Activated naive CD8-positive, alpha-beta T cell treated with anti-CD3 and anti-CD28 coated beads, Interleukin-2, amount 10 ng/mL, durations not matched to agents 7 days and 5 days (primary cell): ENCODE measurements around the gene DNAJC5G. TPM values are rescaled to one million over a fixed set of nuclear protein-coding genes. Genes with fewer than 3 reads are reported as not detected.
"Not testable (repeated sequence)": the region's sequence is repeated elsewhere in the genome, so short reads cannot be mapped to it uniquely, and the experiment has no call there.

Experiments used
- ATAC-seq: fragments of 150-1000 bp; cut with Tn5 transposase; one replicate; pipeline ENCODE4 v1.10.0; 2021; ENCODE audit warnings: low read depth, moderate library complexity
- POLR2A ChIA-PET: fragments of 350-600 bp; sonication (Branson Sonifier 250); formaldehyde crosslinking; loops from one replicate; lab custom pipeline; 2021; ENCODE audit warnings: antibody characterized with exemption; lab: Charles Lee
- DNase-seq: peaks from one replicate; pipeline ENCODE4 v3.0.0; 2021
- H3K27ac Mint-ChIP-seq: one replicate; pipeline ENCODE4 v1.8.0; 2022; ENCODE audit warnings: mild to moderate bottlenecking, mixed read lengths
- H3K27me3 Mint-ChIP-seq: one replicate; pipeline ENCODE4 v1.8.0; 2022; ENCODE audit warnings: mild to moderate bottlenecking, moderate library complexity, mixed read lengths
- H3K36me3 Mint-ChIP-seq: one replicate; pipeline ENCODE4 v1.8.0; 2021; ENCODE audit warnings: mild to moderate bottlenecking, mixed read lengths
- H3K4me1 Mint-ChIP-seq: one replicate; pipeline ENCODE4 v1.8.0; 2021; ENCODE audit warnings: mixed read lengths
- H3K4me3 Mint-ChIP-seq: one replicate; pipeline ENCODE4 v1.8.0; 2022; ENCODE audit warnings: mild to moderate bottlenecking, moderate library complexity, mixed read lengths
- H3K9me3 Mint-ChIP-seq: one replicate; pipeline ENCODE4 v1.8.0; 2021; ENCODE audit warnings: mixed read lengths
- total RNA-seq, 2 experiments: library from RNA; stranded (reverse); gene quantifications; one replicate each; pipeline ENCODE4 v1.2.3, GENCODE V29; 2021

The DNAJC5G gene
- total RNA-seq, 2 experiments from 2014 or later = not detected

GRCh38 chr2:27272537-27273522, 2.4 kb upstream of the DNAJC5G start:
- not testable (repeated sequence) for H3K4me3 Mint-ChIP-seq, H3K27ac Mint-ChIP-seq, ATAC-seq, DNase-seq, H3K9me3 Mint-ChIP-seq, H3K4me1 Mint-ChIP-seq, H3K36me3 Mint-ChIP-seq
- POLR2A ChIA-PET = interaction anchor here (0.6 kb wide), 1 partner anchor 89 kb away, joined by 3 read pairs; no protein-coding TSS in a partner anchor
- peaks cover 21% of the 10 kb centered on the region for H3K27me3 Mint-ChIP-seq

DNA sequence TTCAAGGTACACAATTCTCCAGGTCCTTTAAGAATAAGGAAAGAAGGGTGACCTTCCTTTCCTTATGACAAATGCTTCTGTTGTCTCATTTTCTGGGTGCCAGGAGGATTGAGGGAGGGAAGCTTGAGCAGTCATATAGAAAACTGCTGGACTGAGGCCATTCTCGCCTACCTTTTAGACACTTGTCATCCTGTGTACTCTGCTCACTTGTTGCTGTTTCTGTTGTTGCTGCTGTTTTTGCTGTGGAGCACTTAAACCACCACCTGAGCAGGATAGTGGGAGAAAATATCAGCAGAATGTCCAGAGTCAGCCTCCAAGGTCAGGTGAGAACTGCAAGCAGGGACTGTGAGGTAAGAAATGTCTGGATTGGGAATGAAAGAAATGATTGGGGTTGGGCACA, 2.8 kb downstream of the DNAJC5G start:
- H3K4me3 Mint-ChIP-seq = no peak overlapping the region
- no peak overlapping the region for H3K27ac Mint-ChIP-seq
- H3K36me3 Mint-ChIP-seq = no peaks in the 10 kb centered on the region
- DNase-seq = no peak
- POLR2A ChIA-PET = no interaction called here
- ATAC-seq = no peak
- H3K27me3 Mint-ChIP-seq = peaks cover 14% of the 10 kb centered on the region
- no peaks in the 10 kb centered on the region for H3K9me3 Mint-ChIP-seq
- peaks cover 6% of the 10 kb centered on the region for H3K4me1 Mint-ChIP-seq

DNA sequence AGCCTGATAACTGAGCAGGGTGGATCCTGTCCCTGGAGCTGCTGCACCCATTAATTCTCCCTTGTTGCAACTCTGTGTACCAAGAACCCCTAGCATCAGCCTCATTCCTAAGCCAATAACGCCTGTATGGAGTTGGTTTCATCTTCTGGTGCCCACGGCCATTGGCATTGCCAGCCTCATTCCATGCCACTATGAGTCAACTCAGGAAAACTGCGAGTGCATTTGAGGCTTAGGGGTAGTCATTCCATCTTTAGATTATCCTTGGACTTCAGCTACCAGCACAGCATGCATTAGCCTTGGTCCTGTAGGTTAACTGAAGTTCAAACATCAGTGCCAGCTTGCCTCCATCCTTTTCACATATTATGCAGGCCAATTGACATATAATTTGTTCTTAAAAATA, 5.6 kb downstream of the DNAJC5G start:
- DNase-seq (no peak), ATAC-seq (no peak)
- peaks cover 4% of the 10 kb centered on the region for H3K4me1 Mint-ChIP-seq
- no peaks in the 10 kb centered on the region for H3K9me3 Mint-ChIP-seq
- H3K4me3 Mint-ChIP-seq = no peak overlapping the region
- peaks cover 21% of the 10 kb centered on the region for H3K27me3 Mint-ChIP-seq
- H3K36me3 Mint-ChIP-seq = no peaks in the 10 kb centered on the region
- POLR2A ChIA-PET = no interaction called here
- no peak overlapping the region for H3K27ac Mint-ChIP-seq

DNA sequence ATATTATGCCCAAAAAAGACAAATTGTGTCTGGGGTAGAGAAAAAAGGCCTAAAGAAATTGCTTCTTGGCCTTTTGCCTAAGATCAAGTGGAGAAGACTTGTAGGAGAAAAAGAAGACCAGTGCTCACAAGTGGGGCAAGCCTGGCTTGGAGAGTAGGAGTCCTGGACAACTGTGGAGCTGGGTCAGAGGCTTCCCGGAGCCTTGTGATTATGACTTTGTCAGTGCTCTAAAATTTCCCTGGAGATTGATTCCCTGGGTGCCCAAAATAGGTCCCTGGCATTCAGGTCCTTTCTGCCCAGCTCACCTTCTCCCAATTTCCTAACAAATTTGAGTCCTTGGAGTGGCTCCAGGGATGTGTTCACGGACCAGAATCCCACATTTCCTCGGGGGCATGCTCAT, 6.2 kb downstream of the DNAJC5G start:
- Mint-ChIP-seq H3K36me3 (no peaks in the 10 kb centered on the region), H3K27me3 (peaks cover 26% of the 10 kb centered on the region), H3K4me3 (no peak overlapping the region), H3K27ac (no peak overlapping the region), H3K4me1 (peaks cover 4% of the 10 kb centered on the region), H3K9me3 (no peaks in the 10 kb centered on the region)
- DNase-seq (no peak), ATAC-seq (no peak)
- POLR2A ChIA-PET = no interaction called here

DNA sequence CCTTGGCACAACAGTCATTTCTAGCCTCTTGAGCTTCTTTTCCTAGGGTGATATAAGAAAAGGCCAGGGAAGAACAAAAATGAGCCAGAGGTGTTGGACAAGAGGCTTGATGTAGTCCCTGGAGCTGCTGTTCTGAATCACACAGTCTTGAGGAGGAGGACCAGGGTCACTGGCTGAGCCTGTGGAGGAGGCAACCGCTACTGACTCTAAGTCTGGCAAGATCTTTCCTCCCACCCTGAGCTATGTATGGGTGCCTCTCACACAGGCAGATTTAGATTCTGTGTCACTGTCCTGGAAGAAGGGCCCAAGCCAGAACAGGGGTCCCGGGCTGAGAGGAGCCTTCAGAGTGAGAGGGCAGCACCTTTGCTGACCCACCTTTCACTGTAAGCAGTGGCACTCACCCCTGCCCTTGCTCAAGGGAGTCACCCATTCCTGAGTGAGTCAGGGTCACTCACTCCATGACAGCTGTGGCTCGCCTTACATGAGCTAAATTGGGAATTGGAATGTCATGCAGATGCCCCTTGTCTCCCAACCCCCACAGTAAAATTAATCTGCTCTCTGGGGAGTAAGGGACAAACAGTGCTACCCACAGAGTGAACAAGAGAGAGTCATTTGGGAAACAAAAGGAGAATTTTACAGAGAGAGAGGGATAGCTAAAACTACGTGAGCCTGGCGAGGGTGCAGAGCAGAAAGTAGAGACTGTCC, 6.8 kb downstream of the DNAJC5G start, which contains the start of gene TRIM54:
TSS of gene TRIM54 (plus strand) at position 575 of the 705 bp plus-strand sequence. CDS start 303 bp downstream, outside the sequence.
- no peak within 1 kb of the TSS for H3K4me3 Mint-ChIP-seq
- H3K36me3 Mint-ChIP-seq = no peaks in the 10 kb centered on the region
- POLR2A ChIA-PET = interaction anchor here (0.5 kb wide), 1 partner anchor 223 kb away, joined by 6 read pairs; no protein-coding TSS in a partner anchor
- ATAC-seq (no peak), DNase-seq (no peak)
- H3K9me3 Mint-ChIP-seq = no peaks in the 10 kb centered on the region
- H3K27ac Mint-ChIP-seq = no peak within 1 kb of the TSS
- H3K27me3 Mint-ChIP-seq = peaks cover 32% of the 10 kb centered on the region
- H3K4me1 Mint-ChIP-seq = peaks cover 4% of the 10 kb centered on the region

DNA sequence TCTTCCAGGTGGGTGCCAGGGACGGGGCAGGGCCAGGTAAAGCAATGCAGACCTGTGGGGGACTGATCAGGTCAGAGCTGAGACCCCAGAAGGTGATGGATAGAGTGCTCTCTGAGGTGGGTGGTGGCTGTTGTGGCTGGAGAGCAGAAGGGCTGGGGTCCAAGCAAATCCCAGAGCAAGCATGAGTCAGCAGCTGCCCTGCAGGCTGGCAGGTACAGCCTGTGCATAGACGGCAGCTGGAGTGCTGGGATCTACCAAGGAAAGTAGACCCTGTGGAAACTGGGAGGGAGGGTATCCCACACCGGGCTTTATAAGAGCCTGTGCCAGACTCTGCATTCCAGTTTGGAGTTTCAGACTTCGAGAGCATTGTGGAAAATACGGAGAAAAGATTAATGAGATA, 7.7 kb downstream of the DNAJC5G start:
- Mint-ChIP-seq H3K36me3 (no peaks in the 10 kb centered on the region), H3K4me3 (no peak overlapping the region), H3K4me1 (peaks cover 4% of the 10 kb centered on the region), H3K9me3 (no peaks in the 10 kb centered on the region), H3K27me3 (peaks cover 37% of the 10 kb centered on the region), H3K27ac (no peak overlapping the region)
- DNase-seq = no peak
- POLR2A ChIA-PET = interaction anchor here (0.6 kb wide), 1 partner anchor 17 kb away, joined by 3 read pairs; no protein-coding TSS in a partner anchor
- no peak for ATAC-seq

GRCh38 chr2:27284996-27285395, 9.8 kb downstream of the DNAJC5G start:
- DNase-seq (no peak), ATAC-seq (no peak)
- Mint-ChIP-seq H3K9me3 (no peaks in the 10 kb centered on the region), H3K4me1 (peaks cover under 1% of the 10 kb centered on the region), H3K36me3 (no peaks in the 10 kb centered on the region), H3K4me3 (no peak overlapping the region), H3K27me3 (peaks cover 43% of the 10 kb centered on the region), H3K27ac (no peak overlapping the region)
- POLR2A ChIA-PET = no interaction called here

- DNase-seq (no peak), ATAC-seq (no peak)
- Mint-ChIP-seq H3K4me1 (no peaks in the 10 kb centered on the region), H3K27me3 (peaks cover 43% of the 10 kb centered on the region), H3K4me3 (no peak overlapping the region), H3K9me3 (no peaks in the 10 kb centered on the region), H3K36me3 (no peaks in the 10 kb centered on the region), H3K27ac (no peak overlapping the region)
- POLR2A ChIA-PET = no interaction called here
Observed at GRCh38 chr2:27285481-27285880, 10.2 kb downstream of the DNAJC5G start.

DNA sequence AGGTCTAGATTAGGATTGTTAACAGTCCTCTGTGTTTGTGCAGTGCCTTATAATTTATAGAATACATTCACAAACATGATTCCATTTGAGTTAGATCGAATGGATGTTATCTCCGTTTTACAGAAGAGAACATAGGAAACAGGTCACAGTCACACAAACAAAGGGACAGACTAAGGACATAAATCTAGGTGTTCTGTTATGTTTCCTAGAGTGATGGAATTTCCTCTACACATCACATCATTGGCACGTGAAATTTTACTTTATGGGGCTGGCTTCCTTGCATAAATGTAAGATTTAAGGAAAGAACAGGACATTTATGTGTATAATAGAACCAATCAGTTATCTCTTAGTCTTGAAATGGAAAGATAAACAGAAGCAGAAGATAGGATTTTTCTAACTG, 13.4 kb downstream of the DNAJC5G start:
- H3K27ac Mint-ChIP-seq = no peak overlapping the region
- H3K27me3 Mint-ChIP-seq = peaks cover 56% of the 10 kb centered on the region
- POLR2A ChIA-PET = no interaction called here
- no peaks in the 10 kb centered on the region for H3K9me3 Mint-ChIP-seq
- H3K4me3 Mint-ChIP-seq = no peak overlapping the region
- ATAC-seq (no peak), DNase-seq (no peak)
- no peaks in the 10 kb centered on the region for H3K4me1 Mint-ChIP-seq
- H3K36me3 Mint-ChIP-seq = no peaks in the 10 kb centered on the region

DNA sequence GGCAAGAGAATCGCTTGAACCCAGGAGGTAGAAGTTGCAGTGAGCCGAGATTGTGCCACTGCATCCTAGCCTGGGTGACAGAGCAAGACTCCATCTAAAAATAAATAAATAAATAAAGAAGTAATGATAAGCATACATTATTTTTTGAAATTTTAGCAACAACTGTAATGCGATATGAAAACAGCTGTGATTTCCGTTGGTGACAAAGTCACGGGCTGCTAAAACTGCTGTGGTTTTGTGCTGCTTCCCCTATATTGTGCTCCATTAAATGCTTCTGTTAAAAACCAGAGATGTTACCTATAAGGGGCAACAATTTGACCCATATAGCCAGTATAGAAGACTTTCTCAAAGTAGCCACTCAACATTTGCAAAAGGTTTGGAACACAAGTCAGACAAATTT, 15.3 kb downstream of the DNAJC5G start:
- POLR2A ChIA-PET = no interaction called here
- DNase-seq = no peak
- ATAC-seq = no peak
- H3K27me3 Mint-ChIP-seq = peaks cover 51% of the 10 kb centered on the region
- H3K36me3 Mint-ChIP-seq = no peaks in the 10 kb centered on the region
- H3K9me3 Mint-ChIP-seq = no peaks in the 10 kb centered on the region
- no peak overlapping the region for H3K4me3 Mint-ChIP-seq
- H3K4me1 Mint-ChIP-seq = no peaks in the 10 kb centered on the region
- H3K27ac Mint-ChIP-seq = no peak overlapping the region

DNA sequence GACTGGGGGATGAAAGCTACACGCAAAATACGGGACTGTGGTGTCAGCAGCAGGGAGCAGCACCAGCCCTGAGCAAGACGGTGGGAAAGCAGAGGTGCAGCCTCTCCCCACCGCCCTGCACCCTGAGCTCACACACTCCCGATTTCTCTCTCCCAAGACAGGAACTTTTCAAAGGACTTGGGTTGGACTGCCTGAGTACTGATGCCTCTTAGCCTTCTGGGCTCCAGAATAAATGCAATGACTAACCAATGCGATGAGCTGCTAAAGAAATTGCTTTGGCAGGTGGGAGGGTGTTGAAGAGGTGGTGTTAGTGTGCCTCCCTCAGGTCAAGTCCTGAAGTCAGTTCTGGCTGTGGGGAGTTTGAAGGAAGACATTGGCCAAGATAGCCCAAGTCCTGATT, 16.6 kb downstream of the DNAJC5G start:
- Mint-ChIP-seq H3K36me3 (no peaks in the 10 kb centered on the region), H3K4me3 (no peak overlapping the region), H3K4me1 (no peaks in the 10 kb centered on the region), H3K27ac (no peak overlapping the region), H3K27me3 (peaks cover 41% of the 10 kb centered on the region), H3K9me3 (no peaks in the 10 kb centered on the region)
- no peak for DNase-seq
- no peak for ATAC-seq
- POLR2A ChIA-PET = no interaction called here

DNA sequence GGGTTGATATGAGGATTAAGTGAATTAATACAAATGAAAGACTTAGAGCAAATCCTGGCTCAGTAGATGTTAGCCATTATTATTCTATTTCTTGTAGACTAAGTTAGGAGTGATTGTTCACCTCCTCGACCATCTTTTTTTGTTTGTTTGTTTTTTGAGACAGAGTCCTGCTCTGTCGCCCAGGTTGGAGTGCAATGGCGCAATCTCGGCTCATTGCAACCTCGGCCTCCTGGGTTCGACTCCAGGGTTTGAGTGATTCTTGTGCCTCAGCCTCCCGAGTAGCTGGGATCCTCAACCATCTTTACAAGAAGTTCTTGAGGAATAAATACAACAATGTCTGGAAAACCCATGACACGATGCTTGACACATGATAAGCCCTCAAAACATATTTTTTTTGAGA, 19.7 kb downstream of the DNAJC5G start:
- H3K4me1 Mint-ChIP-seq = no peaks in the 10 kb centered on the region
- no peak for ATAC-seq
- no peak for DNase-seq
- no peak overlapping the region for H3K27ac Mint-ChIP-seq
- H3K27me3 Mint-ChIP-seq = peaks cover 29% of the 10 kb centered on the region
- POLR2A ChIA-PET = no interaction called here
- H3K36me3 Mint-ChIP-seq = no peaks in the 10 kb centered on the region
- H3K9me3 Mint-ChIP-seq = no peaks in the 10 kb centered on the region
- no peak overlapping the region for H3K4me3 Mint-ChIP-seq

GRCh38 chr2:27296481-27296880, 21.2 kb downstream of the DNAJC5G start:
- POLR2A ChIA-PET = no interaction called here
- H3K36me3 Mint-ChIP-seq = no peaks in the 10 kb centered on the region

More at GRCh38 chr2:27296481-27296880, 21.2 kb downstream of the DNAJC5G start:
- no peak for DNase-seq
- Mint-ChIP-seq H3K9me3 (no peaks in the 10 kb centered on the region), H3K4me1 (no peaks in the 10 kb centered on the region), H3K27ac (no peak overlapping the region), H3K4me3 (no peak overlapping the region), H3K27me3 (peaks cover 28% of the 10 kb centered on the region)
- no peak for ATAC-seq
